ENCODE measurements around the gene DLG2.
"Not testable (repeated sequence)": the region's sequence is repeated elsewhere in the genome, so short reads cannot be mapped to it uniquely, and the experiment has no call there.

DNA sequence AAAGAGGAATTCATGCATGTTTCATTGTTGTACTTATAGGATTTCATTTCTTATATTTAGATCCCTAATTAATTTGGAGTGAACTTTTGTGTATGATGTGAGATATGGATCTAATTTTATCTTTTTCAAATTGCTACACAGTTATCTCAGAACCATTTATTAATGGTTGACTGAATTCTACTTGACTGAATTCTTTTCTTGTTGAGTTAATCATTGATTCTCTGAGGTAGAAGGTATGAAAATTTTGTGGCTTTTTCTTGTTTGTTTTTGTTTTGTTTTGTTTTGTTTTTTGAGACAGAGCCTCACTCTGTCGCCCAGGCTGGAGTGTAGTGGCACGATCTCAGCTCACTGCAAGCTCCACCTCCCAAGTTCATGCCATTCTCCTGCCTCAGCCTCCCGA, 286.3 kb downstream of the DLG2 start:
- TF ChIP-seq, protein P1, sequence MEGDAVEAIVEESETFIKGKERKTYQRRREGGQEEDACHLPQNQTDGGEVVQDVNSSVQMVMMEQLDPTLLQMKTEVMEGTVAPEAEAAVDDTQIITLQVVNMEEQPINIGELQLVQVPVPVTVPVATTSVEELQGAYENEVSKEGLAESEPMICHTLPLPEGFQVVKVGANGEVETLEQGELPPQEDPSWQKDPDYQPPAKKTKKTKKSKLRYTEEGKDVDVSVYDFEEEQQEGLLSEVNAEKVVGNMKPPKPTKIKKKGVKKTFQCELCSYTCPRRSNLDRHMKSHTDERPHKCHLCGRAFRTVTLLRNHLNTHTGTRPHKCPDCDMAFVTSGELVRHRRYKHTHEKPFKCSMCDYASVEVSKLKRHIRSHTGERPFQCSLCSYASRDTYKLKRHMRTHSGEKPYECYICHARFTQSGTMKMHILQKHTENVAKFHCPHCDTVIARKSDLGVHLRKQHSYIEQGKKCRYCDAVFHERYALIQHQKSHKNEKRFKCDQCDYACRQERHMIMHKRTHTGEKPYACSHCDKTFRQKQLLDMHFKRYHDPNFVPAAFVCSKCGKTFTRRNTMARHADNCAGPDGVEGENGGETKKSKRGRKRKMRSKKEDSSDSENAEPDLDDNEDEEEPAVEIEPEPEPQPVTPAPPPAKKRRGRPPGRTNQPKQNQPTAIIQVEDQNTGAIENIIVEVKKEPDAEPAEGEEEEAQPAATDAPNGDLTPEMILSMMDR (IDR thresholded peaks at IDR 0.05; ENCODE audit: control extremely low read depth in 1 of 3, insufficient read depth in 1 of 3, low read depth in 1 of 3, low read length in 3 of 3) = not testable (repeated sequence)
- TF ChIP-seq, protein P2, sequence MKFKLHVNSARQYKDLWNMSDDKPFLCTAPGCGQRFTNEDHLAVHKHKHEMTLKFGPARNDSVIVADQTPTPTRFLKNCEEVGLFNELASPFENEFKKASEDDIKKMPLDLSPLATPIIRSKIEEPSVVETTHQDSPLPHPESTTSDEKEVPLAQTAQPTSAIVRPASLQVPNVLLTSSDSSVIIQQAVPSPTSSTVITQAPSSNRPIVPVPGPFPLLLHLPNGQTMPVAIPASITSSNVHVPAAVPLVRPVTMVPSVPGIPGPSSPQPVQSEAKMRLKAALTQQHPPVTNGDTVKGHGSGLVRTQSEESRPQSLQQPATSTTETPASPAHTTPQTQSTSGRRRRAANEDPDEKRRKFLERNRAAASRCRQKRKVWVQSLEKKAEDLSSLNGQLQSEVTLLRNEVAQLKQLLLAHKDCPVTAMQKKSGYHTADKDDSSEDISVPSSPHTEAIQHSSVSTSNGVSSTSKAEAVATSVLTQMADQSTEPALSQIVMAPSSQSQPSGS (IDR thresholded peaks at IDR 0.05; ENCODE audit: low read length) = not testable (repeated sequence)
- not testable (repeated sequence) for TF ChIP-seq CHD2 (IDR thresholded peaks at IDR 0.05; ENCODE audit: low read length); ZNF274 (IDR thresholded peaks at IDR 0.05; ENCODE audit: borderline replicate concordance, extremely low read depth, low read length); GTF2F1 (IDR thresholded peaks at IDR 0.05; ENCODE audit: borderline replicate concordance, low read depth, low read length); CREB1 (IDR thresholded peaks at IDR 0.05); SP4 (IDR thresholded peaks at IDR 0.05; ENCODE audit: low read length); KDM5A (IDR thresholded peaks at IDR 0.05; ENCODE audit: low read length); POLR2A (IDR thresholded peaks at IDR 0.05; ENCODE audit: control extremely low read depth in 1 of 2, low read depth in 2 of 2, low read length in 2 of 2)
